ENCODE data around the gene PSMB2. TPM values are rescaled to one million over a fixed set of nuclear protein-coding genes. Genes with fewer than 3 reads are reported as not detected.

The PSMB2 gene
- total and polyA plus RNA-seq, 2 experiments from 2014 or later = 22.5 to 72.8 TPM

GRCh38 chr1:35553851-35554250, 87.5 kb downstream of the PSMB2 start:
- Histone ChIP-seq H3K4me1 (ENCODE audit: low read depth) (peaks cover 13% of the 10 kb centered on the region), H3K4me3 (no peak overlapping the region), H3K9me3 (ENCODE audit: low read depth) (no peaks in the 10 kb centered on the region), H3K27ac (no peak overlapping the region), H3K27me3 (no peaks in the 10 kb centered on the region), H3K36me3 (peaks cover 37% of the 10 kb centered on the region)
- no peak for DNase-seq (ENCODE audit: low read depth in 1 of 2, low spot score in 1 of 2)
- TF ChIP-seq CTCF (IDR thresholded peaks at IDR 0.05; ENCODE audit: low read depth, low read length) = no peak

Other genes starting within 250 kb of the PSMB2 start
- gene KIAA0319L, start 84.1 kb downstream of the PSMB2 start, total RNA-seq = 60.2 and 77.3 TPM in 2 replicates
- 56.7 and 84.0 TPM in 2 replicates for gene KIAA0319L, start 84.1 kb downstream of the PSMB2 start, polyA plus RNA-seq
- gene NCDN, start 83.7 kb downstream of the PSMB2 start, total RNA-seq = 46.2 and 47.1 TPM in 2 replicates
- gene NCDN, start 83.7 kb downstream of the PSMB2 start, polyA plus RNA-seq = 43.9 and 51.4 TPM in 2 replicates
- 0.69 TPM in 1 of 2 replicates, not detected in the other for gene TFAP2E, start 68.2 kb downstream of the PSMB2 start, total RNA-seq
- gene TFAP2E, start 68.2 kb downstream of the PSMB2 start, polyA plus RNA-seq = 0.50 TPM in 1 of 2 replicates, not detected in the other
- 1.3 and 1.8 TPM in 2 replicates for gene C1orf216, start 77.4 kb upstream of the PSMB2 start, total RNA-seq
- gene C1orf216, start 77.4 kb upstream of the PSMB2 start, polyA plus RNA-seq = 1.0 and 1.7 TPM in 2 replicates
- 4.9 and 5.1 TPM in 2 replicates for gene CLSPN, start 128.5 kb upstream of the PSMB2 start, total RNA-seq
- gene CLSPN, start 128.5 kb upstream of the PSMB2 start, polyA plus RNA-seq = 1.4 and 3.4 TPM in 2 replicates
- gene AGO4, start 166.5 kb upstream of the PSMB2 start, total RNA-seq = 15.1 and 21.1 TPM in 2 replicates
- 11.4 and 17.8 TPM in 2 replicates for gene AGO4, start 166.5 kb upstream of the PSMB2 start, polyA plus RNA-seq
- 18.9 and 19.1 TPM in 2 replicates for gene AGO1, start 241.7 kb upstream of the PSMB2 start, total RNA-seq
- 9.6 and 10.1 TPM in 2 replicates for gene AGO1, start 241.7 kb upstream of the PSMB2 start, polyA plus RNA-seq